Measurements from ENCODE around the gene ZDHHC12. TPM values are rescaled to one million over a fixed set of nuclear protein-coding genes. Genes with fewer than 3 reads are reported as not detected.

ZDHHC12 gene
- polyA plus RNA-seq, 2 of the 4 experiments (the other 2 are of a cell fraction), result 37.6 to 75.7 TPM

- CTCF ChIA-PET, result interaction anchor here (1.3 kb wide), 1 partner anchor 198 kb away, joined by 5 read pairs; no protein-coding TSS in a partner anchor
- Histone ChIP-seq H3K9me3 (no peaks in the 10 kb centered on the region), H3K4me2 (no peak overlapping the region), H3K4me3 (no peak overlapping the region), H3K27ac (no peak overlapping the region), H3K4me1 (0 out of 3 replicates have a peak, but pooled peaks cover 3% of the 10 kb centered on the region)
- no peak for FAIRE-seq
- WGBS (ENCODE audit: missing lambda C conversion rate), result 90% methylated on average over 25 of the region's 27 CpGs
- ATAC-seq, result no peak
- TF ChIP-seq MAZ (IDR thresholded peaks at IDR 0.05; ENCODE audit: borderline replicate concordance, low read depth, low read length), result no peak
- no peak for TF ChIP-seq HOXB5 (CRISPR knock-in tag; IDR thresholded peaks at IDR 0.05)
- no peak for TF ChIP-seq CHD4 (IDR thresholded peaks at IDR 0.05; ENCODE audit: borderline replicate concordance)
- TF ChIP-seq, protein P1, sequence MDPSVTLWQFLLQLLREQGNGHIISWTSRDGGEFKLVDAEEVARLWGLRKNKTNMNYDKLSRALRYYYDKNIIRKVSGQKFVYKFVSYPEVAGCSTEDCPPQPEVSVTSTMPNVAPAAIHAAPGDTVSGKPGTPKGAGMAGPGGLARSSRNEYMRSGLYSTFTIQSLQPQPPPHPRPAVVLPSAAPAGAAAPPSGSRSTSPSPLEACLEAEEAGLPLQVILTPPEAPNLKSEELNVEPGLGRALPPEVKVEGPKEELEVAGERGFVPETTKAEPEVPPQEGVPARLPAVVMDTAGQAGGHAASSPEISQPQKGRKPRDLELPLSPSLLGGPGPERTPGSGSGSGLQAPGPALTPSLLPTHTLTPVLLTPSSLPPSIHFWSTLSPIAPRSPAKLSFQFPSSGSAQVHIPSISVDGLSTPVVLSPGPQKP (IDR thresholded peaks at IDR 0.05; ENCODE audit: low read depth, low read length), result no peak
- no peak for TF ChIP-seq ESRRA (IDR thresholded peaks at IDR 0.05; ENCODE audit: borderline replicate concordance, low read length)
- TF ChIP-seq HMGXB4 (CRISPR knock-in tag; IDR thresholded peaks at IDR 0.05; ENCODE audit: borderline replicate concordance), result no peak
- no peak for TF ChIP-seq GATA3 (IDR thresholded peaks at IDR 0.05; ENCODE audit: borderline replicate concordance)
- TF ChIP-seq RCOR1 (IDR thresholded peaks at IDR 0.05; ENCODE audit: low read depth, low read length), result no peak
- TF ChIP-seq, protein P2, sequence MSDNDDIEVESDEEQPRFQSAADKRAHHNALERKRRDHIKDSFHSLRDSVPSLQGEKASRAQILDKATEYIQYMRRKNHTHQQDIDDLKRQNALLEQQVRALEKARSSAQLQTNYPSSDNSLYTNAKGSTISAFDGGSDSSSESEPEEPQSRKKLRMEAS (IDR thresholded peaks at IDR 0.05), result no peak
- no peak for TF ChIP-seq CBX2 (IDR thresholded peaks at IDR 0.05; ENCODE audit: borderline replicate concordance, low read depth)
- no peak for TF ChIP-seq POLR2A (IDR thresholded peaks at IDR 0.05; ENCODE audit: low read length)
- no peak for TF ChIP-seq EHMT2 (IDR thresholded peaks at IDR 0.05; ENCODE audit: low read depth)
- no peak for TF ChIP-seq E2F6 (IDR thresholded peaks at IDR 0.05; ENCODE audit: borderline replicate concordance, low read depth)
- TF ChIP-seq ZC3H11A (IDR thresholded peaks at IDR 0.05), result no peak
- TF ChIP-seq EHF (CRISPR knock-in tag; IDR thresholded peaks at IDR 0.05), result no peak
- no peak for TF ChIP-seq RARB (CRISPR knock-in tag; IDR thresholded peaks at IDR 0.05)
- POLR2A ChIA-PET, result no interaction called here
- DNase-seq (ENCODE audit: low read depth in 1 of 2, low spot score in 1 of 2), result no peak
Measured at GRCh38 chr9:128729766-128730517, 6.0 kb upstream of the ZDHHC12 start.

GRCh38 chr9:128729302-128729701 lies 5.4 kb upstream of the ZDHHC12 start:
- H3K4me2 ChIP-seq, result no peak overlapping the region
- H3K4me3 ChIP-seq, result no peak overlapping the region
- no peak overlapping the region for H3K27ac ChIP-seq
- 0 out of 3 replicates have a peak, but pooled peaks cover 3% of the 10 kb centered on the region for H3K4me1 ChIP-seq
- no peaks in the 10 kb centered on the region for H3K9me3 ChIP-seq
- DNase-seq (ENCODE audit: low read depth in 1 of 2, low spot score in 1 of 2) (no peak), FAIRE-seq (no peak), ATAC-seq (no peak)
- 77% methylated on average over 5 of the region's 5 CpGs for WGBS (ENCODE audit: missing lambda C conversion rate)
- ChIA-PET POLR2A (no interaction called here), CTCF (interaction anchor here (0.6 to 1.6 kb wide), 3 partner anchors 27 to 261 kb away, joined by 4 to 6 read pairs (median 5); partner anchors contain the start of gene PKN3)
- no peak for TF ChIP-seq CHD4 (IDR thresholded peaks at IDR 0.05; ENCODE audit: borderline replicate concordance)
- TF ChIP-seq HOXB13 (CRISPR knock-in tag; IDR thresholded peaks at IDR 0.05; ENCODE audit: low read depth), result no peak
- TF ChIP-seq SMC3 (IDR thresholded peaks at IDR 0.05), result no peak
- TF ChIP-seq TFCP2L1 (CRISPR knock-in tag; IDR thresholded peaks at IDR 0.05), result no peak
- TF ChIP-seq REST (IDR thresholded peaks at IDR 0.05), result no peak
- TF ChIP-seq PHF8 (IDR thresholded peaks at IDR 0.05; ENCODE audit: borderline replicate concordance, low read depth), result no peak
